ENCODE measurements around the gene DIP2C.
"Not testable (repeated sequence)": the region's sequence is repeated elsewhere in the genome, so short reads cannot be mapped to it uniquely, and the experiment has no call there.

Gene DIP2C

DNA sequence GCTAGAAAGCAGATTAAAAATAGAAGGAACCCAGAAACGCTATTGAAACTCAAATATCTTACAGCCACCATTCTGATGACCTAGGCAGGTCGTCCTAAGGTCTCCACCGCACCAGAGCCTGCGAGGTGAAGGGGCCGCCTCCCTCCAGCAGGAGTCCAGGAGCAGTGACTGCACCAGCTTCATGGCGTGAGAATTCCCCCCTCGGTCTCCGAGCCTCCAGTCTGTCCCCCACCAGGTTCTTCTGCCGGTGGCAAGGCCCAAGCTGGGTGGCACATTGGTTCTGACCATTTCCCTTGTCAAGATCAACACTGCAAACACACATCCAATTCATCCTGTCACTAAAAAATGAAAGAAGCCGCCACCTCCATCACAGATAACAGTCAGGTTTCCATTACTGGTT lies 98.7 kb downstream of the DIP2C start:
- no peak for DNase-seq

- no peak for DNase-seq
These were observed 99.3 kb downstream of the DIP2C start for GRCh38 chr10:589961-590680.

DNA sequence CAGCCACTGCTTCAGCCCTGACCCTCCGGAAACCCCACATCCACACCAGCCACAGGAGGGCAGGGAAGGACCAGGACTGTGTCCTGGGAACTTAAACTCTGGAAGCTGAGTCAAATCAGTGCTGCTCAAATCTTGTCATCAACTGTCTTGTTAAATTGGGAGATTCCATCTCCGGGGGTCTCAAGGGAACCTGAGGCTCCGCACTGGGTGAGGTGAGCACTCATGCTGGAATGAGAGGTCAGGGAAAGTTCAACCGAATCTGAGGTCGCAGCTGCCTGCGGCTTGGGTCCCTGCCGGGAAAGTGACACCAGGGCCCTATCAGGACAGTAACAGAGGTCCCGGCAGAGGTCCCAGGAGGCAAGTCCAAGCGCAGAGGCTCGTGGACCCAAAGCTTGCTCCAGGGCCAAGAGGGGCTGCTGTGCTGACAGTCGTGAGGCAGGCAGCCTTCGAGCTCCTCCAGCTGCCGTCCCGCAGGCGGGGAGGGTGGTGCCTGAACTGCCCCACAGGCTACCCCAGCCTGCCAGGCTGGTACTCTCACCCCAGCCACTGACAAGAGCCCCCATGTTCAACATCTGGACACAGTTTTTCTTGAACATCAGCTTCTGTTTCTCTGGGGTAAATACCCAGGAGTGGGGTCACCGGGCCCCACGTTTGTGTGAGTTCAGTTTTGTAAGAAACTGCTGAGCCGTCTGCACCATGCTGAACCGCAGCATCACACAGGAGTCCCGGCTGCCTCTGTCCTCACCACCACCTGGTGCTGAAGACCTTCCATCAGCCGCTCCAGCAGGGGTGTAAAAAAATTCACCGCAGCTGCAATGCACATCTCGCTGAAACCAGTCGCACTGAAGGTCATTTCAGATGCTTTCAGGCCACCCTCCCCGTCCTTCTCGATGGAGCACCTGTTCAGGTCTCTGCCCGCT lies 101.0 kb downstream of the DIP2C start:
- DNase-seq: no peak

GRCh38 chr10:586716-587115 lies 102.8 kb downstream of the DIP2C start:
- DNase-seq: no peak

DNA sequence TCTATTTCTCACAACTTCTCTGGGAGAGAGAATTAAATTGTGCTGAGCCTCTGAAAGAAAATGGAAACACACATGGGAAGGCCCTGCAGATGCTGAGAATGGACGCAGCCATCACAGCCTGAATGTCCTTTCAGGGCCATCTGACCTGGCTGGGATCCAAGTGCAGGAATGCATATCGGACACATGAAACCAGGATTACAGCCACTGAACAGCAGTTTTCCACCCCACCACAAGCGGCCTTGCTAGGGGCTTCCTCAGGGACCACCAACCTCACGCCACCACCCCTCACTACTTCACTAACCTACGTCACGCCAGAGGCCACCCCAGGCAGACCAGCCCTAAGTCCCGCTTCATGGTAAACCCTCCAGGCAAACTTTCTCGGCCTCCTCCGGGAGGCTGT lies 103.3 kb downstream of the DIP2C start:
- no peak for DNase-seq

DNA sequence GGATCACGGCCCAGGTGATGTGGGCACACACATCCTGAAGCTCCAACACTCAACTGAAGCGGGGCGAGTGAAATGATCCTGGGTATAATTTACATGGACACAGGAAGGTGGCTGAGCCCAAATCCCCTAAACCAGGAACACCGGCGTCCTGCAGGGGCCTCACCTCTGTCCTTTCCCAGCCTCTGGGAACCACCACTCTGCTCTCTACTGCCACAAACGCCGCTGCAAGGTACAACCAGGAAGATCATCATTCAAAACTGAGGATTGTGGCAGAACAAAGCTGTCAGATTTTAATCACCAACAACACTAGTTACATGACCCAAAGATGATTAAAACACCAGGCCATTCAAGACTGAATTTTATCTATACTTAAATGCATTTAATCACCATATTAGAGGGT lies 104.0 kb downstream of the DIP2C start:
- DNase-seq: no peak

DNA sequence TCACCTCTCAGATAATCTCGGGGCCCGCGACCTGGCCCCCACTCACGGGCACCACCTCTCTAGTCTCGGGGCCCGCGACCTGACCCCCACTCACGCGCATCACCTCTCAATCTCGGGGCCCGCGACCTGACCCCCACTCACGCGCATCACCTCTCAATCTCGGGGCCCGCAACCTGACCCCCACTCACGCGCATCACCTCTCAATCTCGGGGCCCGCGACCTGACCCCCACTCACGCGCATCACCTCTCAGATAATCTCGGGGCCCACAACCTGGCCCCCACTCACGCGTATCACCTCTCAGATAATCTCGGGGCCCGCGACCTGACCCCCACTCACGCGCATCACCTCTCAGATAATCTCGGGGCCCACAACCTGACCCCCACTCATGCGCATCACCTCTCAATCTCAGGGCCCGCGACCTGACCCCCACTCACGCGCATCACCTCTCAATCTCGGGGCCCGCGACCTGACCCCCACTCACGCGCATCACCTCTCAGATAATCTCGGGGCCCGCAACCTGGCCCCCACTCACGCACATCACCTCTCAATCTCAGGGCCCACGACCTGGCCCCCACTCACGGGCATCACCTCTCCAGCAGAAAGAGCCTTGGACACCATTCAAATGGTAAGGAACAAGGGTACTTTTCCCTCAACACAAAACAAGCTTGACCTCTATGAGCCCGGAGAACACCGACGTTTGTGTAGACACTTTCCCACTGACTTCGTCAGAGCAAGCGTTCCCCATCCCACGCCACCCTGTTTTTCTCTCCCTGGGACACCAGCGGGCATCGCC lies 104.8 kb downstream of the DIP2C start:
- not testable (repeated sequence) for DNase-seq

DNA sequence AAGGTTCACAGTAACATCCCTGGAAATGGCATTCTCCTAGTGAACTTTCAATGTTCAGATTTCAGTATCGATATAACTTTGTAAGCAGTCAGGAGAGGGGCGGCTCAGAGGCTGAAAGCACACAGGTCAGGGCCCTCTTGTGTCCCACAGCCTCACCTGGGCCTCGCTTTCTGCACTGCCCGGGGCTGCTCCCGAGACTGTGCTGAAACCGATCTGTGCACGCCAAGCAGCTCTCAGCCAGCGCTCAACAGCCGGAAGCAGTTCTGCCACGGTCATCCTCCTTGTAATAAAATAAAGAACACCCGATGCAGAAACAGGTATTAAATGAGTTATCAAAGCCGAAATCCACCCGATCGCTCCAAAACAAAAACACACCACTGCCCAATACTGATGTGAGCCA lies 106.0 kb downstream of the DIP2C start:
- DNase-seq: no peak

GRCh38 chr10:581776-582330 lies 107.6 kb downstream of the DIP2C start:
- DNase-seq: no peak

GRCh38 chr10:580778-581177 lies 108.7 kb downstream of the DIP2C start:
- DNase-seq: no peak

DNA sequence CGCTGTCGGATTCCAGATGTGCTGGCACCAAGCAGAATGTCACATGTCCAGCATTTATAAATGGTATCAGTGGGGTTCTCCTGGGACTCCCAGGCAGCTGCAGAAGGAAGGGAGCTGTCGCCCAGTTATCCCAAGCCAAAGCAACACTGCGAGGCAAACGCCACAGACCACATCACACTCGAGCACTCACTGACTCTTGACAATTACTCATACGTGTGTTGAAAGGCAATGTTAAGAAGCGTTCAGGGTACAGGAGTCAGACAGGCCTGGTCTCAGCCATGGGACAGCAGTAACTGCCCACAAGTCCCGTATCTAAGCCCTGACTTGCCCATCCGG lies 113.4 kb downstream of the DIP2C start:
- no peak for DNase-seq

- no peak for DNase-seq
These were observed 113.9 kb downstream of the DIP2C start for GRCh38 chr10:575402-576129.

- no peak for DNase-seq
These were observed 116.8 kb downstream of the DIP2C start for GRCh38 chr10:572696-573095.

DNA sequence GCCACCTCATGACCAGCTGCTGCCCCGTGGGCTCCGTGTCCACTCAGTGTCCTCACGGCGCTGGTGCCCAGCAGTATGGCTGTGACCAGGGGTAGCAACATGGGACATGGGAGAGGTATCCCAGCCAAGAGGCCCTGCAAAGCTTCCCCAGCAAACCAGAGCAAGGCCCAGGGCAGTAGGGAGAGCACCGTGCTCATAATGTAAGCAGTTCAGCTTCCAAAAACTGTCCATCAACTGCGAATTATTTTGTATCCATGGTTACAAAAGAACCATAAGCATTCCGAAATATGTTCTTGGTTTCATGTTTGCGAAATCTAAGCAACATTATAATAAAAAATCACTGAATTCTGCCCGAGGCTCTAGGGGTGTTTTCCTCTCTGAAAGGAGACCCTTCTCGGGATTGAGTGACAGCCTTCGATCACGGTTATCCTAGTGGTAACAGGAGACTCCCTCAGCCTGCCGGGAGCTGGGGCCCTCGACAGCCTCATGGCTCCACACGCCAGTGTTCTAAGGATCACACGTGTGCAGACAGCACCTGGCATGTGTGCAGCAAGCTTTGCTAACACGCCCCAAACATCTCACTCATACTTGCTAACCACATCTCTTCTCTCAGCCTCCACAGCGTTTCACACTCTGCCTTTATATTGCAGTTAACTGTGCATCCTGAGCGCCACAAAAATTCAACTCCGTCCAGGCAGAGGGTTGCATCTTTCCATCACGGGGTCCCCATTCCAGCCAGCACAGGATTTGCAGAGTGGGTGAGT lies 117.6 kb downstream of the DIP2C start:
- no peak for DNase-seq

DNA sequence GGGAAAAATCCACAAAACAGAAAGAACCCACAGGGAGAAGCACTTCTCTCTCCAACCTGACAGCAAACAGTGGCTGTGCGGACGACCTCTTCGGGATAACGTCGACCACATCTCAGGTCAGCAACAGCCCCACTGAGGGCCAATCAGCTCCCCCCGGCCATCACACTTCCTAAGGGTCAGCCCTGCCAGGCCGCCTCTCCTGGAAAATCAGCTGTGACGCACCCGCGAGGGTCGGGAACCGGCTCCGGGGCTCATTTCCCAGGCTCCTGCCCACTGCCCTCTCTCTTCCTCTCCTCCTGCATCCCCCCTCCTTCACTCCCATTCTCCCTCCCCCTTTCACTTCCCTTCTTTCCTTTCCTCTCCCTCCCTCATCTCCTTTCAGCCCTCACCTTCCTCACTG lies 118.3 kb downstream of the DIP2C start:
- DNase-seq: no peak

- DNase-seq: no peak
These were observed 118.8 kb downstream of the DIP2C start for GRCh38 chr10:570628-571163.

DNA sequence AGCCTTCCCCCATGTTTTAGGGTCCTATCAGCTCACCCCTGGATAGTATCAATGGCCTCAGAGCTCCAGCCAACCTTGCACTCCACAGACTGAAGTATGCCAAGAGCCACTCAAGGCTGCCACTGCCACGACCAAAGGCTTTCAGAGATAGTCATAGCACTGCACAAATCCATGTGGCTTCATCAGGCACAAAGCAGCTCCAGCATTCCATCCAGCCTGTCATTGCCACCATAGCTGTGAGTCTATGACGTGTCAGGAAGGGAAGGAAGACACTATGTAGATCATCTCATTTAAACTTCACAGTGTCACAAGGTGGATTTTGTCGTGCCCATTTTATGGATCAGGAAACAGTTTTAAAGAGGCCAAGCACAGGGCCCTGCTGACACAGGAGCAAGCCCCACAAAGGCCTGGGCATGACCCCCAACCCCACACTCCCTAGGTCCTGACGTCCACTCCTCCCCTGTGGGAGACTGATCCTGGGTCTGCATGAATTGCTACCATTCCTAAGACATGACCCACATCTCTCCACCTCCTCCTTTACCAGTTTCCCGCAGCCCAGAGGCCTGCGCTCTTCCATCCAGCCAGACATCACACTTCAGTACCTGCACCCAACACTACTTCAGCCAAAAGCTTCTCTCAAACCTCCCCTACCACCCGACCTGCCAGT lies 119.4 kb downstream of the DIP2C start:
- DNase-seq: no peak

DNA sequence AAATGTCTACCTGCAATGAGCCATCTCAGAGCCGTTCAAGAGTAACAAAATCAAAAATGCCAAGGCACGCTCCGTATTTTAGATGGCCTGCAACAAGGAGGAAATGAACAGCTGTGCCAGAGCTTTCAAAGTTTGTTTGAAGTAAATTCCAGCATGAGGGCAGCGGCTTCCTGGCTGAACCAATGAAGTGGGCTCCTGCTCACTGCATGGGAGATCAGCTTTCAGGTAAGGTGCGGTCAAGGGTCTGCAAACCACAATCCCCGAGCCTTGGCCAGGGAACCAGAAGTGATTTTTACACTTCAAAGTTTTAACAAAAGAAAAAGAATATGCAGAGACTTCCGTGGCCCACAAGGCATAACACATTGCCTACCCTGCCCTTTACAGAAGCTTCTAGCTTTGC lies 120.6 kb downstream of the DIP2C start:
- no peak for DNase-seq

DNA sequence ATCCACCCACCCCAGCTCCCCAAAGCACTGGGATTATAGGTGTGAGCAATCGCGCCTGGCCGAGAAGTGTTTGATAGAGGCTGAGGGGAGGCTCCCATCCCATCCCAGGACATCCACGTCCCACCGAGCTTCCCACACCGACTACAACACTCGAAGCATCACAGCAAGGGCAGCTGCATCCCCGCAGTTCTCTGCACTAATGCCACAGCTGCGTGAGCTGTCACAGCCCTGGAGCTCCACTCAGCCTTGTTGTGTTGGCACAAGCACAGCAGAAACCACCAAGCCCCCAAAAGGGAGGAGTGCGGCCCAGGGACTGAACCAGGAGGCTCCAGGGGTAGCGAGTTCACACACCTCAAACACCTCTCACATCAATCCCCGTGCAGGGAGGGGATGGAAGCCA lies 121.6 kb downstream of the DIP2C start:
- no peak for DNase-seq

DNA sequence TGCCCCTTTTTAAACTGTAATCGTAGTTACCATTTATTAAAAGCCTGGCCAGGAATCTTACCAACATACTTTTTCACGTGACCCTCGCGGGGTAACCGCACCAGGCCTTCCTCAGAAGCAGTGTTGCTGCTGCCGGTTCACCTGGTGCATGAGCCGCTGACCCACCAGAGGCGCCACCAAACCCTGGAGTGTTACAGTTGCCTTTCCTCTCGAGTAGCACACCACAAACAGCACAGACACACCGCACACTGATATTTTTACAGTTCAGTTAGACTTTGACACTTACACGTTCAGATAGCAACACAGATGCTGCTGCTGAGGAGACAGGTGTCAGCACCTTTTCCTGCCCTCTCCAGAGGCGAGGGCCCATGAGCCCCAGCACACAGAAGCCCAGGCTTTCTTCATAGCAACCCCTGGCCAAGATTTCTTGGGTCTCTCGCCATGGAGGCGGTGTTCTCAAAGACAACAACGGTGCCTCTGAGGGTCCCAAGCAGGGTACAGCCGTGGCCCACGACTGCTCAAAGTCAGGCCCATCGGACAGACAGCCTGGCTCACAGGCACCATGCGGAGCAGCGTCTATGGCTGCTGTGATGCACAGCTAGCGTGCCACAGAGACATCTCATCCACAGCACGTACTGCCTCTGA lies 123.1 kb downstream of the DIP2C start:
- DNase-seq: no peak
